ENCODE data around the gene BMP2K. TPM values are rescaled to one million over a fixed set of nuclear protein-coding genes. Genes with fewer than 3 reads are reported as not detected.

Gene BMP2K
- total and polyA plus RNA-seq, 2 of the 8 experiments (the other 6 are each of a cell fraction or from before 2014, with no cell fraction given) = 15.6 to 24.1 TPM

DNA sequence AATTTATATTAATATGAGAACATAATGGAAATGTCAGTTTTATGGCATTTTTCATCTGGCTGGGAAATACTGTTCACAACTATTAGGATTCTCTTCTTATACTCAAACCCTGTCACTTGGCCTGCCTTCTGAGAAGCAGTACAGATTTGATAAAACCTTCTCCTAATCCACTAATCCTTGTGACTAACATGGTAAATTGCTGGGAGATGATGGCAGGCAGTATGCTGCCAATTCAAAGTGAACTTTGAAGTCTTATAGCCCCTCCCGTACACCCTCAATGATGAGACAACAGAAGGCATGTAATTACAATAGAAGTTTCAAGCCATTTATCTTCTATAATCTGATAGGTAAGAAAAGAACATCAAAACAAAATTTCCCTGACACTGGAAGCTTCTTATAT lies 126.1 kb downstream of the BMP2K start:
- ChIA-PET POLR2A (ENCODE audit: partially characterized antibody) (no interaction called here), CTCF (ENCODE audit: partially characterized antibody) (no interaction called here)
- no peaks in the 10 kb centered on the region for H3K79me2 ChIP-seq (ENCODE audit: control insufficient read depth in 1 of 2, insufficient read depth in 2 of 2, low read length in 2 of 2)
- no peak overlapping the region for H3K4me3 ChIP-seq (ENCODE audit: extremely low read depth in 1 of 4, insufficient read depth in 2 of 4, low read depth in 3 of 4, low read length in 4 of 4)
- no peak overlapping the region for H3K18ac ChIP-seq (ENCODE audit: extremely low read depth, low read length)
- no peak overlapping the region for H3K23ac ChIP-seq (ENCODE audit: insufficient read length)
- no peaks in the 10 kb centered on the region for H3K79me1 ChIP-seq (ENCODE audit: low read depth, low read length)
- H4K20me1 ChIP-seq (replicated peaks in 1 of 2; ENCODE audit: control insufficient read depth in 1 of 2, insufficient read depth in 2 of 2, low read length in 2 of 2) = no peaks in the 10 kb centered on the region
- no peaks in the 10 kb centered on the region for H3K9me3 ChIP-seq (ENCODE audit: insufficient read depth in 2 of 2, low read depth in 1 of 2, low read length in 1 of 2)
- no peak overlapping the region for H4K8ac ChIP-seq (ENCODE audit: extremely low read depth, insufficient read depth, low read length)
- H3K4ac ChIP-seq (replicated peaks; ENCODE audit: insufficient read length, low read depth, low read length) = no peak overlapping the region
- no peak overlapping the region for H3K4me2 ChIP-seq (ENCODE audit: insufficient read depth in 1 of 2, low read depth in 2 of 2, low read length in 2 of 2)
- FAIRE-seq (no peak), DNase-seq (ENCODE audit: low read depth in 1 of 2, low spot score in 2 of 2) (no peak)
- H4K91ac ChIP-seq (replicated peaks; ENCODE audit: insufficient read length, low read length) = no peak overlapping the region
- no peaks in the 10 kb centered on the region for H3K23me2 ChIP-seq (ENCODE audit: low read depth, low read length)
- H2AFZ ChIP-seq (ENCODE audit: low read length) = no peak overlapping the region
- no peak overlapping the region for H3K56ac ChIP-seq (replicated peaks; ENCODE audit: insufficient read length, low read depth, low read length)
- H4K5ac ChIP-seq (ENCODE audit: insufficient read length, low read depth, low read length) = no peak overlapping the region
- H3K14ac ChIP-seq (ENCODE audit: insufficient read length) = no peak overlapping the region
- H3K27me3 ChIP-seq (replicated peaks in 1 of 4; ENCODE audit: control insufficient read depth in 3 of 4, extremely low read depth in 1 of 4, insufficient read depth in 3 of 4, low read length in 3 of 4) = no peaks in the 10 kb centered on the region
- no peak overlapping the region for H3K9ac ChIP-seq (replicated peaks in 1 of 4; ENCODE audit: extremely low read depth in 1 of 4, low read depth in 3 of 4, low read length in 3 of 4)
- H2BK5ac ChIP-seq (ENCODE audit: low read depth, low read length) = no peak overlapping the region
- H3K4me1 ChIP-seq (replicated peaks in 1 of 4; ENCODE audit: control insufficient read depth in 3 of 4, insufficient read depth in 4 of 4, low read length in 3 of 4) = no peaks in the 10 kb centered on the region
- no peak overlapping the region for H2AK5ac ChIP-seq (ENCODE audit: low read depth, low read length)
- 88% methylated on average over 1 of the region's 1 CpG; no CpG with 5 or more reads in 1 of the 2 experiments for WGBS, 2 experiments (ENCODE audit: extremely low coverage in 1 of 2, insufficient coverage in 1 of 2, insufficient read length in 1 of 2, insufficient replicate concordance in 2 of 2, low coverage in 1 of 2, low lambda C conversion rate in 2 of 2, missing lambda C conversion rate in 1 of 2)
- no peak overlapping the region for H2BK15ac ChIP-seq (ENCODE audit: low read length)
- no peaks in the 10 kb centered on the region for H3K36me3 ChIP-seq (ENCODE audit: control insufficient read depth in 2 of 4, insufficient read depth in 4 of 4, low read length in 3 of 4)
- no peak overlapping the region for H2BK20ac ChIP-seq (ENCODE audit: low read length)
- no peak overlapping the region for H2BK12ac ChIP-seq (ENCODE audit: low read depth, low read length)
- no peak overlapping the region for H3K27ac ChIP-seq (ENCODE audit: low read depth, low read length)
- no peak overlapping the region for H2BK120ac ChIP-seq (replicated peaks; ENCODE audit: low read depth, low read length)
- TF ChIP-seq SIN3A (conservative IDR thresholded peaks at IDR 0.05 in 1 of 2, IDR thresholded peaks at IDR 0.05 in 1 of 2; ENCODE audit: low read depth in 1 of 2, low read length in 2 of 2) (no peak), TAF1 (IDR thresholded peaks at IDR 0.05; ENCODE audit: low read depth, low read length) (no peak), SP1 (IDR thresholded peaks at IDR 0.05; ENCODE audit: low read depth, low read length) (no peak), SUZ12 (IDR thresholded peaks at IDR 0.05; ENCODE audit: low read length) (no peak), BCL11A (IDR thresholded peaks at IDR 0.05; ENCODE audit: low read depth in 2 of 2, low read length in 2 of 2) (no peak), RAD21 (IDR thresholded peaks at IDR 0.05 in 1 of 2, conservative IDR thresholded peaks at IDR 0.05 in 1 of 2; ENCODE audit: low read depth in 2 of 2, low read length in 2 of 2) (no peak), RXRA (IDR thresholded peaks at IDR 0.05; ENCODE audit: insufficient read depth, low read depth, low read length) (no peak), CHD1 (IDR thresholded peaks at IDR 0.05; ENCODE audit: low read depth, low read length) (no peak), SIRT6 (IDR thresholded peaks at IDR 0.05; ENCODE audit: low read length) (no peak), YY1 (IDR thresholded peaks at IDR 0.05; ENCODE audit: low read depth, low read length) (no peak), CBX5 (IDR thresholded peaks at IDR 0.05; ENCODE audit: low read depth, low read length) (no peak), CTBP2 (IDR thresholded peaks at IDR 0.05; ENCODE audit: borderline replicate concordance, insufficient read depth, insufficient read length, low read length) (no peak), CHD2 (IDR thresholded peaks at IDR 0.05; ENCODE audit: low read length) (no peak), KDM4A (IDR thresholded peaks at IDR 0.05; ENCODE audit: low read depth, low read length, severe bottlenecking) (no peak)
- TF ChIP-seq, protein P1, sequence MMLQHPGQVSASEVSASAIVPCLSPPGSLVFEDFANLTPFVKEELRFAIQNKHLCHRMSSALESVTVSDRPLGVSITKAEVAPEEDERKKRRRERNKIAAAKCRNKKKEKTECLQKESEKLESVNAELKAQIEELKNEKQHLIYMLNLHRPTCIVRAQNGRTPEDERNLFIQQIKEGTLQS (IDR thresholded peaks at IDR 0.05; ENCODE audit: insufficient read depth, low read depth, low read length) = no peak
